Natural killer cell (primary cell): Measurements from ENCODE around the gene LRCOL1. TPM values are rescaled to one million over a fixed set of nuclear protein-coding genes. Genes with fewer than 3 reads are reported as not detected.

Experiments used
- ATAC-seq, 3 donors: fragments of 150-1000 bp in 2 of 3; fragments of 200-7000 bp in 1 of 3; cut with Tn5 transposase; 1 replicate in 1 of 3; 2 replicates in 2 of 3; pipeline ENCODE4 v1.10.0; 2021; ENCODE audit warnings: mild to moderate bottlenecking in 2 of 3, moderate library complexity in 2 of 3
- DNase-seq, 2 donors: peaks; one replicate each; pipeline versions ENCODE4 v3.0.0 to v3.0.0-alpha.2; 2013 to 2021; ENCODE audit warnings: mixed read lengths in 1 of 2
- H3K27ac ChIP-seq: one replicate; pipeline ENCODE4 v1.5.1; 2013; ENCODE audit warnings: mild to moderate bottlenecking, low read length
- H3K27me3 ChIP-seq: one replicate; pipeline ENCODE4 v1.6.1; 2013; ENCODE audit warnings: low read length; ENCODE audit not compliant: control insufficient read depth, insufficient read depth
- H3K36me3 ChIP-seq: one replicate; pipeline ENCODE4 v1.6.1; 2013; ENCODE audit warnings: low read length; ENCODE audit not compliant: control insufficient read depth, insufficient read depth
- H3K4me1 ChIP-seq: one replicate; pipeline ENCODE4 v1.6.1; 2013; ENCODE audit warnings: low read length; ENCODE audit not compliant: control insufficient read depth, insufficient read depth
- H3K4me3 ChIP-seq: one replicate; pipeline ENCODE4 v1.5.1; 2013; ENCODE audit warnings: low read length
- H3K9me3 ChIP-seq: one replicate; pipeline ENCODE4 v1.6.1; 2013; ENCODE audit warnings: low read length; ENCODE audit not compliant: control insufficient read depth, insufficient read depth
- H3K27ac Mint-ChIP-seq, 2 donors: one replicate each; pipeline ENCODE4 v1.8.0; 2022; ENCODE audit warnings: mild to moderate bottlenecking in 2 of 2, mixed read lengths in 2 of 2, moderate library complexity in 1 of 2
- H3K27me3 Mint-ChIP-seq, 2 donors: one replicate each; pipeline ENCODE4 v1.8.0; 2022; ENCODE audit warnings: low read depth in 2 of 2, mixed read lengths in 2 of 2
- H3K36me3 Mint-ChIP-seq: one replicate; pipeline ENCODE4 v1.8.0; 2022; ENCODE audit warnings: mixed read lengths
- H3K4me1 Mint-ChIP-seq, 2 donors: one replicate each; pipeline ENCODE4 v1.8.0; 2022; ENCODE audit warnings: mixed read lengths in 2 of 2
- H3K4me3 Mint-ChIP-seq: one replicate; pipeline ENCODE4 v1.8.0; 2022; ENCODE audit warnings: mild to moderate bottlenecking, moderate library complexity, mixed read lengths
- H3K9me3 Mint-ChIP-seq, 2 donors: one replicate each; pipeline ENCODE4 v1.8.0; 2022; ENCODE audit warnings: mixed read lengths in 2 of 2
- CTCF ChIP-seq: fragments of 200-600 bp; IDR thresholded peaks from one replicate; pipeline ENCODE4 v1.8.0; 2022; ENCODE audit warnings: antibody characterized with exemption
- WGBS: methylation state at CpG from one replicate; pipeline ENCODE4 v1.1.7; 2013; ENCODE audit warnings: missing lambda C conversion rate; ENCODE audit not compliant: insufficient coverage; 5-methylcytosine and 5-hydroxymethylcytosine counted together
- intact Hi-C: fragments of 100-400 bp; cut with micrococcal nuclease; formaldehyde crosslinking; loops from one replicate; pipeline ENCODE4 v1.14.2; 2022
- total RNA-seq, 4 donors: library from RNA; stranded (reverse); fragments of 120-200 nt in 1 of 4; gene quantifications; one replicate each; pipeline versions ENCODE4 v1.2.3 to v1.2.4, GENCODE V29; 2013 to 2022

Gene LRCOL1
- total RNA-seq, 3 donors from 2014 or later (not counting 1 experiment from before 2014, with no cell fraction given) = not detected

DNA sequence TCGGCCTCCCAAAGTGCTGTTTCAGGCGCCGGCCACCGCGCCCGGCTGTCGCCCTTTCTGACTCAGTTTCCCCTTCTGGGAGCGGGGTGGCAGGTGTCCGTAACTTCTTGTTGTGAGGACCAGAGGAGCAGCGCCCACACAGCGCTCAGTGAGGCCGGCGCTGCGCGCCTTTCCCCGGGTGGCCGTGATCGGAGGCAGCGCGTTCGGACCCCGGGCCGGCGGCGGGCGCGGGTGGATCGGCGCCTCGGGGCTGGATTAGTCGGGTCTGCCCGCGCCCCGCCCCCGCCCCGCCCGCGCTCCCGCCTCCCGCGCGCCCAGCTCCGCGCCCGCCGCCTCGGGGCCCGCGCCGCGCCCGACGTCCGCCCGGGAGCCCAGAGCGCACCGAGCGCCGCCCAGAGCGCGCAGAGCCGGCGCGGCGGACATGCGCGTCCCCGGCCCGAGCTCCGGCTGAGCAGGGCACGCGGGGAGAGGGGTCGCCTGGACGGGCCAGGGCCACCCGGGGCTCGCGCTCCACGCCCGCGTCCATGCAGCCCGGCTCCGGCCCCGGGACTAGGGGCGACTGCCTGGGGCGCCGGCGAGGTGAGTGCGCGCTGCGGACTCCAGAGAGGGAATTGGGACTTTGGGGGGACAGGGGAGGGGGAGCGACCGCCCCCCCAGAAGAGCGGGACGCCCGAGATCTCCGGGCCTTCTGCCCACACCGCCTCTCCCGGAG is 50.6 kb downstream of the LRCOL1 start:
- Histone ChIP-seq H3K4me1 (peaks cover 36% of the 10 kb centered on the region), H3K9me3 (no peaks in the 10 kb centered on the region), H3K27ac (no peak overlapping the region), H3K36me3 (no peaks in the 10 kb centered on the region), H3K27me3 (peaks cover 7% of the 10 kb centered on the region), H3K4me3 (peak overlapping the region; percentile 27)
- no peaks in the 10 kb centered on the region for H3K9me3 Mint-ChIP-seq
- TF ChIP-seq CTCF = no peak
- peaks cover 4 to 26% of the 10 kb centered on the region in 2 donors for H3K4me1 Mint-ChIP-seq
- DNase-seq (peak in 1 of 2 donors; percentile 59), ATAC-seq (peak in 2 of 3 donors; percentile 65 to 67)
- WGBS = under 1% methylated on average over 98 of the region's 98 CpGs
- H3K27me3 Mint-ChIP-seq = peaks cover 0 to 7% of the 10 kb centered on the region in 2 donors
- H3K27ac Mint-ChIP-seq = no peak overlapping the region
- no peaks in the 10 kb centered on the region for H3K36me3 Mint-ChIP-seq
- intact Hi-C loops = no loop called here
- peak overlapping the region; percentile 75 for H3K4me3 Mint-ChIP-seq

GRCh38 chr12:132558861-132559623 is 51.3 kb downstream of the LRCOL1 start:
- TF ChIP-seq CTCF = no peak
- H3K27me3 Mint-ChIP-seq = peaks cover 0 to 7% of the 10 kb centered on the region in 2 donors
- ATAC-seq = no peak
- intact Hi-C loops = no loop called here
- H3K36me3 Mint-ChIP-seq = no peaks in the 10 kb centered on the region
- peaks cover 4 to 26% of the 10 kb centered on the region in 2 donors for H3K4me1 Mint-ChIP-seq
- DNase-seq = peak in 1 of 2 donors; percentile 40
- H3K4me3 Mint-ChIP-seq = peak overlapping the region; percentile 75
- WGBS = 10% methylated on average over 45 of the region's 45 CpGs
- Histone ChIP-seq H3K4me1 (peaks cover 36% of the 10 kb centered on the region), H3K27me3 (peaks cover 7% of the 10 kb centered on the region), H3K9me3 (no peaks in the 10 kb centered on the region), H3K36me3 (no peaks in the 10 kb centered on the region), H3K27ac (no peak overlapping the region), H3K4me3 (peak overlapping the region; percentile 27)
- no peak overlapping the region for H3K27ac Mint-ChIP-seq
- H3K9me3 Mint-ChIP-seq = no peaks in the 10 kb centered on the region

DNA sequence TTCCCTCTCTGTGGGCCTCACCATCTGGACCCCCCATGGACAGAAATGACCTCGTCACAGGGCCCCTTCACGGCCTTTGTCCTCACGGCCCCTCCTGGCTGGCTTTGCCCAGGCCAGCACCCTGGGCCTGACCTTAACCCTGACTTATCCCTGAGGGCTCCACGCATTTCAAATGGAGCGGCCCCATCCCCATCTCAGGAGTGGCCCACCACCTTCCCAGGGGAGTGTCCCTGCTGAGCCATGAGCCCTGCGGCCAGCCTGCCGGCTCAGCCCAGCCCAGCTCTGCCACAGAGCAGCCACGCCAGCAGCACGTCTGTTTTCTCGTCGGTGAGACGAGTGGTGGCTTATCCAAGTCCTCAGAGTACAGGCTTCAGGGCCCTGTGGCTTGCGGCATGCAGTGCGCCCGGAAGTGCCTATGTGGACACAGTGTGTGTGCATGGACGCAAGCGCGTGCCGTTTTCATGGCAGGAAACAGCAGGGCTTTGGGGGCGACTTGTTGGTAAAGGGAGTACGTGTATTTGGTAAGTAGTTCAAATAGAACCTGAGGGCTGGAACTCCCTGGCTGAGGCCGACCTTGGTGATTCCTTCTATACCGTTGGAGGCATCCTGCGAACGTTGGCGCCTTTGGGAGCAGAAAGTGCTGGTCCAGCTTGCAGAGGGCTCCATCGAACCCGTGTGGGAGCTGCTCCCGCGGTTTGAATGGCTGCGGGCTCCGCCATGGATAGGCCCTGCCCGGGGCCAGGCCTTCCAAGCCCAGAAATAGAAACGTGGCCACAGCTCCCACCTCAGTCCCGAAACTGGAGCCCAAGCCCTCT is 52.1 kb downstream of the LRCOL1 start:
- Histone ChIP-seq H3K4me3 (no peak overlapping the region), H3K9me3 (no peaks in the 10 kb centered on the region), H3K4me1 (peaks cover 36% of the 10 kb centered on the region), H3K36me3 (peaks cover 1% of the 10 kb centered on the region), H3K27me3 (peaks cover 7% of the 10 kb centered on the region), H3K27ac (no peak overlapping the region)
- DNase-seq (peak in 1 of 2 donors; percentile 32), ATAC-seq (peak in 1 of 3 donors; percentile 25)
- no peak overlapping the region for H3K27ac Mint-ChIP-seq
- intact Hi-C loops = no loop called here
- 66% methylated on average over 35 of the region's 35 CpGs for WGBS
- TF ChIP-seq CTCF = no peak
- H3K9me3 Mint-ChIP-seq = no peaks in the 10 kb centered on the region
- peaks cover 0 to 7% of the 10 kb centered on the region in 2 donors for H3K27me3 Mint-ChIP-seq
- peak overlapping the region; percentile 31 for H3K4me3 Mint-ChIP-seq
- peaks cover 4 to 26% of the 10 kb centered on the region in 2 donors for H3K4me1 Mint-ChIP-seq
- H3K36me3 Mint-ChIP-seq = no peaks in the 10 kb centered on the region
